ENCODE measurements around the gene KRTAP2-3.
"Not testable (repeated sequence)": the region's sequence is repeated elsewhere in the genome, so short reads cannot be mapped to it uniquely, and the experiment has no call there.

Gene KRTAP2-3

GRCh38 chr17:41064301-41064700 lies 4.4 kb upstream of the KRTAP2-3 start:
- Histone ChIP-seq H3K27me3 (no peaks in the 10 kb centered on the region; the same call in 1 of the 2 replicates), H3K36me3 (no peaks in the 10 kb centered on the region), H3K9me3 (no peaks in the 10 kb centered on the region), H3K4me1 (no peaks in the 10 kb centered on the region), H3K4me3 (ENCODE audit: low read depth, low read length) (no peak overlapping the region)
- DNase-seq: no peak
- TF ChIP-seq CTCF (IDR thresholded peaks at IDR 0.05; ENCODE audit: low read depth, low read length): no peak

- no peaks in the 10 kb centered on the region for H3K36me3 ChIP-seq
- H3K4me3 ChIP-seq (ENCODE audit: low read depth, low read length): no peak overlapping the region
- no peak for DNase-seq
- H3K9me3 ChIP-seq: no peaks in the 10 kb centered on the region
- no peaks in the 10 kb centered on the region for H3K4me1 ChIP-seq
- no peak for TF ChIP-seq CTCF (IDR thresholded peaks at IDR 0.05; ENCODE audit: low read depth, low read length)
- no peaks in the 10 kb centered on the region; the same call in 1 of the 2 replicates for H3K27me3 ChIP-seq
These were observed 3.5 kb upstream of the KRTAP2-3 start for GRCh38 chr17:41063449-41063848.

- H3K4me1 ChIP-seq: no peaks in the 10 kb centered on the region
- no peak overlapping the region for H3K4me3 ChIP-seq (ENCODE audit: low read depth, low read length)
- H3K36me3 ChIP-seq: no peaks in the 10 kb centered on the region
- H3K27me3 ChIP-seq: no peaks in the 10 kb centered on the region; the same call in 1 of the 2 replicates
- no peaks in the 10 kb centered on the region for H3K9me3 ChIP-seq
- no peak for TF ChIP-seq CTCF (IDR thresholded peaks at IDR 0.05; ENCODE audit: low read depth, low read length)
- DNase-seq: no peak
These were observed 2.0 kb upstream of the KRTAP2-3 start for GRCh38 chr17:41061964-41062363.

- H3K4me1 ChIP-seq; H3K27me3 ChIP-seq; H3K9me3 ChIP-seq; H3K36me3 ChIP-seq; H3K4me3 ChIP-seq (ENCODE audit: low read depth, low read length); DNase-seq: not testable (repeated sequence)
These were observed 450 bp downstream of the KRTAP2-3 start for GRCh38 chr17:41059276-41060051.

GRCh38 chr17:41058741-41059140 lies 1.2 kb downstream of the KRTAP2-3 start:
- TF ChIP-seq CTCF (IDR thresholded peaks at IDR 0.05; ENCODE audit: low read depth, low read length): no peak
- no peaks in the 10 kb centered on the region for H3K36me3 ChIP-seq

GRCh38 chr17:41057547-41057946 lies 2.4 kb downstream of the KRTAP2-3 start:
- TF ChIP-seq CTCF (IDR thresholded peaks at IDR 0.05; ENCODE audit: low read depth, low read length): no peak
- H3K4me1 ChIP-seq: no peaks in the 10 kb centered on the region
- no peaks in the 10 kb centered on the region for H3K27me3 ChIP-seq
- no peak overlapping the region for H3K4me3 ChIP-seq (ENCODE audit: low read depth, low read length)
- H3K9me3 ChIP-seq: no peaks in the 10 kb centered on the region
- no peak for DNase-seq
- H3K36me3 ChIP-seq: no peaks in the 10 kb centered on the region

More at GRCh38 chr17:41058741-41059140, 1.2 kb downstream of the KRTAP2-3 start:
- Histone ChIP-seq H3K9me3 (no peaks in the 10 kb centered on the region), H3K27me3 (no peaks in the 10 kb centered on the region), H3K4me3 (ENCODE audit: low read depth, low read length) (no peak overlapping the region), H3K4me1 (no peaks in the 10 kb centered on the region)
- DNase-seq: no peak

GRCh38 chr17:41055130-41055529 lies 4.8 kb downstream of the KRTAP2-3 start, which contains the start of gene KRTAP2-2:
TSS of gene KRTAP2-2 (minus strand) at chr17:41055230. CDS start at chr17:41055211, 19 bp downstream.
- not testable (repeated sequence) for DNase-seq; H3K36me3 ChIP-seq; H3K27me3 ChIP-seq; H3K4me1 ChIP-seq; H3K9me3 ChIP-seq; H3K4me3 ChIP-seq (ENCODE audit: low read depth, low read length)

- not testable (repeated sequence) for H3K4me1 ChIP-seq; H3K9me3 ChIP-seq; H3K27me3 ChIP-seq; H3K4me3 ChIP-seq (ENCODE audit: low read depth, low read length); DNase-seq; H3K36me3 ChIP-seq
These were observed 5.4 kb downstream of the KRTAP2-3 start for GRCh38 chr17:41054556-41054955.

All from BE2C (cell line).